Activated CD4-positive, alpha-beta T cell treated with anti-CD3 and anti-CD28 coated beads, Interleukin-2, amount 10 ng/mL, durations not matched to agents 7 days and 5 days (primary cell): ENCODE data around the gene STAB1. TPM values are rescaled to one million over a fixed set of nuclear protein-coding genes. Genes with fewer than 3 reads are reported as not detected.

Experiments
- CTCF ChIA-PET: fragments of 350-600 bp; sonication (Branson Sonifier 250); formaldehyde crosslinking; loops from one replicate; lab custom pipeline; 2021; ENCODE audit warnings: antibody characterized with exemption; lab: Charles Lee
- POLR2A ChIA-PET: fragments of 350-600 bp; sonication (Branson Sonifier 250); formaldehyde crosslinking; loops from one replicate; lab custom pipeline; 2021; ENCODE audit warnings: antibody characterized with exemption; lab: Charles Lee
- DNase-seq: peaks from one replicate; pipeline ENCODE4 v3.0.0-alpha.2; 2020
- H3K27ac Mint-ChIP-seq: one replicate; pipeline ENCODE4 v1.8.0; 2021; ENCODE audit warnings: mild to moderate bottlenecking, moderate library complexity, mixed read lengths
- H3K27me3 Mint-ChIP-seq: one replicate; pipeline ENCODE4 v1.8.0; 2021; ENCODE audit warnings: mixed read lengths
- H3K36me3 Mint-ChIP-seq: one replicate; pipeline ENCODE4 v1.8.0; 2021; ENCODE audit warnings: low read depth, mixed read lengths
- H3K4me1 Mint-ChIP-seq: one replicate; pipeline ENCODE4 v1.8.0; 2021; ENCODE audit warnings: mixed read lengths
- H3K4me3 Mint-ChIP-seq: one replicate; pipeline ENCODE4 v1.8.0; 2021; ENCODE audit warnings: mild to moderate bottlenecking, moderate library complexity, mixed read lengths
- H3K9me3 Mint-ChIP-seq: one replicate; pipeline ENCODE4 v1.8.0; 2021; ENCODE audit warnings: mixed read lengths
- total RNA-seq, 2 experiments: library from RNA; stranded (reverse); gene quantifications; one replicate each; pipeline ENCODE4 v1.2.3, GENCODE V29; 2021

The STAB1 gene
- total RNA-seq, 2 experiments from 2014 or later = 0.02 to 0.15 TPM

DNA sequence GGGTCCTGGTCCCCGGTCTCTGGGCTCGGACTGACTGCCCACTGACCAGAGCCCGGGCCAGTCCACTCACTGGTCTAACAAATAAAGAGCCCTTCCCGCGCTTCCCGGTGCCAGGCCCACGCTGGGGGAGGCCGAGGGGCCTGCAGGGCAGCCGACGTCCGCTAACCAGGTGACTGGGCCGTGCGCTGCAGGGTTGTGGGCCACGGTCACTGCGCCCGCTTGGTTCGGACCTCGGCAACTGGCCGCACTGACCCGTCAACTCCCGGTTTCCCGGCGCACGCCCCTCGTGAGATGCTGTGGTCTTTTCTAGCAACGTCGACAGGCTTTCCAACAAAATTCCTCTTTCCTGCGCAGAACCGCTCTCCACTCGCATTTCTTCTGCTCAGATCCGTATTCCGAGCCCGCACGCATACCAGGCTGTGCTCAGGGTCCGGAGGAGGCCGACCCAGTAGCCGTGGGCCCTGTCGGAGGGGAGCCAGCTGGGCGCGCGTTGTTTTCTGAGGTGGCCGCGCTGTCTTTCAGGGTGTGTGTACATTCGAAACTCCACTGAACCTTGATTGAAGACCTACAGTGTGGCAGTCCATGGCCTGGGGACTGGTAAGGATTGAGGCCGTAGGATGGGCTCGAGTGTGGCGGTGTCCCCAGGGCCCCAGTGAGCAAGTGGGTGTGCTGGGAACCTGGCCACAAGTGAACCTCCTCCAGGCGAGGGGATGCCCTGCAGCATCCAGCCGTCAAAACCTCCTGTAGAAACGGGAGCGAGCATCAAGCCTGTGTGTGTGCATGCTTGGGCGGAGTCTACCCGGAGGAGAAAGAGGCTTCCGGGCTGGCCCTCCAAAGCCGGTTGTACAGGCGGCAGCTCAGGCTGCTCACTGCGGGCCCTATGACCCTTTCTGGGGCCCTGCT lies 39.4 kb downstream of the STAB1 start:
- peak; percentile 5 for DNase-seq
- Mint-ChIP-seq H3K36me3 (peaks cover 20% of the 10 kb centered on the region), H3K4me1 (peaks cover 41% of the 10 kb centered on the region), H3K4me3 (peak overlapping the region; percentile 75), H3K27me3 (no peaks in the 10 kb centered on the region), H3K9me3 (no peaks in the 10 kb centered on the region), H3K27ac (peak overlapping the region; percentile 77)
- ChIA-PET POLR2A (no interaction called here), CTCF (no interaction called here)

DNA sequence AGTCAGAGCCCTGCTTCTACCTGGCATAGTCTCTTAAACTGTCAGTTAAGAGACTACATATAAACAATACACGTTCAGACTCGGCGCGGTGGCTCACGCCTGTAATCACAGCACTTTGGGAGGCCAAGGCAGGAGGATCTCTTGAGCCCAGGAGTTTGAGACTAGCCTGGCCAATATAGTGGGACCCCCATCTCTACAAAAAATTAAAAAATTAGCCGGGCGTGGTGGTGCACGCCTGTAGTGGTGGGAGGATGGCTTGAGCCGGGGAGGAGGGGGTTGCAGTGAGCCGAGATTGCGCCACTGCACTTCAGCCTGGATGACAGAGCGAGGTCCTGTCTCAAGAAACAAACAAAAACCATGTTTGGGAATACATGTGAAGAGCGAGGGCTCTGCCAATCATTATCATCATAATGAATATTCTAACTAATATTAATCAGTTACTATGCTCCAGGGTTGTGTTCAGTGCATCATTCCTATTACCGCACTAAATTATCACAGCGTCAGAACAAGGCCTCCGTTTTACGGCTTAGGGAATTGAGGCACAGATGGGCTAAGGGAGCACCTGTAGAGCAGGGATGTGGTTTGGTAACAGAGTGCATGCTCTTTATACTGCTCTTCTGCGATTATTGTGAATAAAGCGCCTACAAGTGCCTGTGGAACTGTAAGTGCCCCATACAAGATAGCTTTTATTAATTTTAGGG lies 40.4 kb downstream of the STAB1 start:
- peaks cover 22% of the 10 kb centered on the region for H3K36me3 Mint-ChIP-seq
- peak overlapping the region; percentile 77 for H3K27ac Mint-ChIP-seq
- ChIA-PET POLR2A (interaction anchor here (0.5 kb wide), 1 partner anchor 743 kb away, joined by 4 read pairs; no protein-coding TSS in a partner anchor), CTCF (interaction anchor here (0.8 to 1.0 kb wide), 2 partner anchors 9 to 16 kb away, joined by 3 to 5 read pairs; no protein-coding TSS in a partner anchor)
- H3K27me3 Mint-ChIP-seq = no peaks in the 10 kb centered on the region
- peak; percentile 7 for DNase-seq
- peaks cover 47% of the 10 kb centered on the region for H3K4me1 Mint-ChIP-seq
- H3K4me3 Mint-ChIP-seq = peak overlapping the region; percentile 94
- H3K9me3 Mint-ChIP-seq = no peaks in the 10 kb centered on the region

DNA sequence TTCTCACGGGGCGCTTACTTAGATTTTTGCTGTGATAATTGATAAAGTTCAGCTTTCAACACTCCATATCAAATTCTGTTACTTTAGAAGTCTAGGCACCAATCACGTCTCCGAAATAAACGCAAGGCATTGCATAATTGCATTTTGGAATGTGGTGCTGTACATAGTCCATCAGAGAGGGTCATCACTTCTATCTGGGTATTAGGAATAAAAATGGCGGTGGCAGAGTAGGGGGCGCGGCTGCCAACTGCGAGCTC lies 40.9 kb downstream of the STAB1 start:
- Mint-ChIP-seq H3K9me3 (no peaks in the 10 kb centered on the region), H3K27ac (peak overlapping the region; percentile 51), H3K4me1 (peaks cover 48% of the 10 kb centered on the region), H3K4me3 (peak overlapping the region; percentile 94), H3K27me3 (no peaks in the 10 kb centered on the region), H3K36me3 (peaks cover 26% of the 10 kb centered on the region)
- ChIA-PET POLR2A (interaction anchor here (0.5 kb wide), 1 partner anchor 742 kb away, joined by 4 read pairs; no protein-coding TSS in a partner anchor), CTCF (interaction anchor here (0.8 to 1.0 kb wide), 2 partner anchors 9 to 16 kb away, joined by 3 to 5 read pairs; no protein-coding TSS in a partner anchor)
- no peak for DNase-seq

DNA sequence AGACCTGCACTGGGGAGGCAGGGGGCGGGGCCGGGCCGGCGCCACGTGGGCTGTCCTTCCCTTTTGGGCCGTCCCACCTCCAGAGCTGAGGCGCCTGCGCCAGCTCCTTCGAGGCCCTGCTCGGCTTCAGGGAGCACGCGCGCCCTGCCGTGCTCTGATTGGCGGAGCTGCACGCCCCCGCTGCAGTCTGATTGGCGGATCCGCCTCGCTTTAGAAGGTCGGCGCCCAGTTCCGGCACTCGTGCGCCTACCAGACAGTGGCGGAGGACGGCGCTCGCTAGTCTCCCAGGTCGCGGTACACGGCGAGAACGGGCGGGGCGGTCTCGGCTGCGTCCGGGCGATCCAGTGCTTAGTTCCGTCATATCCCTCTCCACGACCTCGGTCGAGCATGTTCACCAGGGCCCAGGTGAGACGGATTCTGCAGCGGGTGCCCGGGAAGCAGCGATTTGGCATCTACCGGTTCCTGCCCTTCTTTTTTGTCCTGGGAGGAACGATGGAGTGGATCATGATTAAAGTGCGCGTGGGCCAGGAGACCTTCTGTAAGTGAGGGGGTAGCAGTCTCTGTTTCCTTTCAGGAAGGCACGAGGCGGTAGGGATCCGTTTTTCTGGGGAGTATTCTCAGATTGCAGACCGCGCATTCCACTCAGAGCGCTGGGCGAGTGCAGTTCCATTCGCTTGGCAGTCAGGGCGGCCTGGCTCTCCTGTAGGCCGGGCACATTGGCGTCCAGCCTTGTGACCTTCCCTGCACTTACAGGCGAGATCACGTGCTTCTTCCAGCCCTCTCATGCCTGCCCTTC lies 41.4 kb downstream of the STAB1 start, which contains the start of gene UQCC5:
TSS of gene UQCC5 (plus strand) at position 237 of the 796 bp plus-strand sequence. CDS start at position 388, 151 bp downstream.
- H3K4me1 Mint-ChIP-seq = peaks cover 51% of the 10 kb centered on the region
- peak within 1 kb of the TSS; percentile 94 for H3K4me3 Mint-ChIP-seq
- no peaks in the 10 kb centered on the region for H3K27me3 Mint-ChIP-seq
- peak within 1 kb of the TSS; percentile 97 for H3K27ac Mint-ChIP-seq
- peaks cover 31% of the 10 kb centered on the region for H3K36me3 Mint-ChIP-seq
- CTCF ChIA-PET = interaction anchor here (0.8 to 1.0 kb wide), 2 partner anchors 8 to 15 kb away, joined by 3 to 5 read pairs; no protein-coding TSS in a partner anchor
- DNase-seq = peak; percentile 98
- no peaks in the 10 kb centered on the region for H3K9me3 Mint-ChIP-seq
- POLR2A ChIA-PET = interaction anchor here (0.5 to 0.6 kb wide), 2 partner anchors 34 to 742 kb away, joined by 3 to 4 read pairs; no protein-coding TSS in a partner anchor

DNA sequence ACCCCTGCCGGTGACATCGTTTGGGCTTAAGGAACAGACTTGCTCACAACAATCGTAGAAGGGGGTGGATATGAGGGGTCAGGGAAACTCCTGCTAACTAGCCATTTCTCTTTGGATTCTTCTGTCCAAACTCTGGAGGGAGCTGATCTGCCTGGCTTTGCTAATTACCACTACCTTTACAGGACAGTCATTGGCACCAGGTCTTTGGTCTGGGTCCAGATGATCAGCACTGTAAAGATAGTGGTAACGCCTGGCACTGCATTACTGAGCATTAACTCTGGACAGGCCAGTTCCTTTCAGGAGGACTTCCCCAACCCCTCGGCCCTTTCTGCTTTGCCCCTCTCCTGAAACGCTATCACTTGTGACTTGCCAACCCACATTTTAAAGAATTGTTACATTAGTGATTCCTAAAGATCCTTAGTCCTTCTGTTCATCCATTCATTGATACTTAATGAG lies 42.1 kb downstream of the STAB1 start:
- no peak for DNase-seq
- peaks cover 51% of the 10 kb centered on the region for H3K4me1 Mint-ChIP-seq
- peaks cover 32% of the 10 kb centered on the region for H3K36me3 Mint-ChIP-seq
- H3K9me3 Mint-ChIP-seq = no peaks in the 10 kb centered on the region
- CTCF ChIA-PET = interaction anchor here (1.6 kb wide), 1 partner anchor 10 kb away, joined by 3 read pairs; no protein-coding TSS in a partner anchor
- POLR2A ChIA-PET = interaction anchor here (0.6 kb wide), 1 partner anchor 33 kb away, joined by 3 read pairs; no protein-coding TSS in a partner anchor
- peak overlapping the region; percentile 97 for H3K27ac Mint-ChIP-seq
- H3K27me3 Mint-ChIP-seq = no peaks in the 10 kb centered on the region
- H3K4me3 Mint-ChIP-seq = peak overlapping the region; percentile 94

DNA sequence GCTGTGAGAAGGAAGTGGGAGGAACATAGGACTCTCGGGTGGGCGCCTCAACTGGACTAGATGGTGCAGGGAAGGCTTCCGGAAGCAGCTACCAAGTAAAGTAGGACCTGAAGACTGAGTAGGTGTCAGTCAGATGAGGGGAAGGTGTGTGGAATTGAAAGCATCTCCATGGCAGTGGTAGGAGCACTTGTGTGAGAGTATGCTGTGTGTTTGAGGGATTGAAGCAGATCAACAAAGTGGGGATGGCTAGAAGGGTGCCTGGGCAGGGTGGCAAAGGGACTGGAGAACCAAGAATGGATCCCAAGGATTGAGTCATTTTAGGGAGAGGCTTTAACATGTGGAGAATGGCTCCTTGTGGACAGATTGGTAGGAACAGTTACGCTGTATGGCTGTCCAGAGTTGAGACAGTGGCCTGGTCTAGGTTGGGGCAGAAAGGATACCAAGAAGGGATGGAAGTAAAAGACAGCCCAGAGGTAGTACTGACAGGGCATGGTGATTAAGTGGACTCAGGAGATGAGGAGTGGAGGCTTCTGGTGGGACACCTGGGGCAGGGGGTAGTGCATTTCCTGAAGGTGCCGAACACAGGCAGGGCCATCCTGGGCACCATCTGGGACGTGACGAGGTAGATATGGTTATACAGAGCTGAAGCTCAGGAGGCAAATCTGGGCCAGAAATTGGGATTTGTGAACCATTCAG lies 42.7 kb downstream of the STAB1 start:
- peaks cover 32% of the 10 kb centered on the region for H3K36me3 Mint-ChIP-seq
- peak overlapping the region; percentile 94 for H3K4me3 Mint-ChIP-seq
- peak overlapping the region; percentile 97 for H3K27ac Mint-ChIP-seq
- DNase-seq = no peak
- no peaks in the 10 kb centered on the region for H3K27me3 Mint-ChIP-seq
- POLR2A ChIA-PET = interaction anchor here (0.6 kb wide), 1 partner anchor 32 kb away, joined by 3 read pairs; no protein-coding TSS in a partner anchor
- H3K4me1 Mint-ChIP-seq = peaks cover 47% of the 10 kb centered on the region
- CTCF ChIA-PET = interaction anchor here (1.6 kb wide), 1 partner anchor 9 kb away, joined by 3 read pairs; no protein-coding TSS in a partner anchor
- no peaks in the 10 kb centered on the region for H3K9me3 Mint-ChIP-seq

DNA sequence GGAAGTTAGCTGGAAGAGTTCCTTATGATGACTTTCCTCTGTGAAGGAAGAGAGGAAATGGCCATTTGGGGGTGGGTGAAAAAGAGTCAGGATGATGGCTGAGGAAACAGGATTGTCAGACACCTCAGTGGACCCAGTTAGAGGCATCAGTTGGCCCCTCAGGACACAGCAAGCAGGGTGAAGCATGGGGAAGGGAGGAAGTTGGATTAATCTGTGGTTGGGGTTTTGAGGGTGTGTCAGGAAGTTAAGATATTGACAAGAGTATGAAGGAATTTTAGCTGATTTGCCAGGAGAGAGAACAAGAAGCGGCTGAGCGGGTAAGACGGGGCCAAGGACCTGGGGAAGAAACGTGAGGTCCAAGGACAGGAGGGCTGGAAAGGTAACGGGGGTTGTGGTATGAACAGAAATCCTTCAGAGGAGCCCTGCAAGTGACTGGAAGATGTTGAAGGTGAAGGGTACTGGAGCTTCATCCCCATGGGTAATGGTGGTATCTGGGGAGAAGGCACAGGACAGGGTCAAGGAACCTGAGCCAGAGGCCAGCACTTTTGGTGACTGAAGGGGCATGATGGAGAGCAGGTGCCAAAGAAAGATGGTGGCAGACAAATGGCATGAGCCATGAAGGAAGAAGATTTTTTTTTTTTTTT lies 44.0 kb downstream of the STAB1 start:
- DNase-seq = no peak
- peaks cover 47% of the 10 kb centered on the region for H3K4me1 Mint-ChIP-seq
- H3K36me3 Mint-ChIP-seq = peaks cover 32% of the 10 kb centered on the region
- H3K27me3 Mint-ChIP-seq = no peaks in the 10 kb centered on the region
- ChIA-PET POLR2A (no interaction called here), CTCF (interaction anchor here (0.7 kb wide), 1 partner anchor 92 kb away, joined by 3 read pairs; no protein-coding TSS in a partner anchor)
- H3K27ac Mint-ChIP-seq = peak overlapping the region; percentile 78
- peak overlapping the region; percentile 23 for H3K4me3 Mint-ChIP-seq
- no peaks in the 10 kb centered on the region for H3K9me3 Mint-ChIP-seq

DNA sequence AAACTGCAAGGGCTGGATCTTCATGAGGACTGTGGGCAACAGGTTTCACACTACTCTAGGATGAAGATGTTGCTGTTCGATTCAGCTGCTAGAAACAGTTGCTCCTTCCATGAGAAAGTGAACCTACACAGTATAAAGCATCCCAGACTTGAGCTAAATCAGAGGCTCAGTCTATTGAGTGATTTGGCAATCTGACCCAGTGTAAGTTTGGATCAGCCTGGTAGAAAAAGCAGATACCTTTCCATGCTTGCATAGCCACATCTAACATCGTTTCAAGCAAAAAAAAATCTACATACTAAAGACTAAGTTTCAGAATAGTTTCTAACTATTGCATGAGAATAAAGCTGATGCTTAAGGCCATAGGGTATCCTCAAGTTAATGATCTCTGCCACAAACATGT lies 45.9 kb downstream of the STAB1 start:
- H3K36me3 Mint-ChIP-seq = peaks cover 36% of the 10 kb centered on the region
- POLR2A ChIA-PET = no interaction called here

DNA sequence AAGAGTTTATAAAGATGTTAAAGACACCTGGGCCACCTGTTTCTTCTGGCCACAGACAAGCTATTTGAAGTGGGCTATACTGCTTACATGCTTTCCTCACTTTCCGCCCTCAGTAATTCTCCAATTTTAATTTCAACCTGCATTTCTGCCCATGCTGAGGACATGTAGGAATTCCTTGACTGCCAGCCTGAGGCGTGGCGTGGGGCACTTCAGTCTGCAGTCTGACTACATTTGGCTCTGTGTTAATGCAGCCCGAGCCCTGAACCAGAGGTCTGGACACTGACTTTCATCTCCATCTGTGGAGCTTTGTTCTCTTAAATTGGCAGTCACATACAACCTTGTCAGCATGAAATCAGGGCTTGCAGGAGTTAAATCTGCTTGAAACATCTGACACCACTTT lies 49.8 kb downstream of the STAB1 start:
- ChIA-PET POLR2A (no interaction called here), CTCF (interaction anchor here (1.0 kb wide), 1 partner anchor 9 kb away, joined by 3 read pairs; the partner anchor contains the start of gene UQCC5)
- no peak for DNase-seq
- no peaks in the 10 kb centered on the region for H3K9me3 Mint-ChIP-seq
- H3K27me3 Mint-ChIP-seq = no peaks in the 10 kb centered on the region
- H3K36me3 Mint-ChIP-seq = peaks cover 31% of the 10 kb centered on the region
- peaks cover 21% of the 10 kb centered on the region for H3K4me1 Mint-ChIP-seq
- H3K27ac Mint-ChIP-seq = no peak overlapping the region
- H3K4me3 Mint-ChIP-seq = no peak overlapping the region

More for the DNA sequence above, 45.9 kb downstream of the STAB1 start:
- H3K4me3 Mint-ChIP-seq = no peak overlapping the region
- no peaks in the 10 kb centered on the region for H3K27me3 Mint-ChIP-seq
- H3K9me3 Mint-ChIP-seq = no peaks in the 10 kb centered on the region
- CTCF ChIA-PET = no interaction called here
- DNase-seq = no peak
- peaks cover 35% of the 10 kb centered on the region for H3K4me1 Mint-ChIP-seq
- H3K27ac Mint-ChIP-seq = no peak overlapping the region

DNA sequence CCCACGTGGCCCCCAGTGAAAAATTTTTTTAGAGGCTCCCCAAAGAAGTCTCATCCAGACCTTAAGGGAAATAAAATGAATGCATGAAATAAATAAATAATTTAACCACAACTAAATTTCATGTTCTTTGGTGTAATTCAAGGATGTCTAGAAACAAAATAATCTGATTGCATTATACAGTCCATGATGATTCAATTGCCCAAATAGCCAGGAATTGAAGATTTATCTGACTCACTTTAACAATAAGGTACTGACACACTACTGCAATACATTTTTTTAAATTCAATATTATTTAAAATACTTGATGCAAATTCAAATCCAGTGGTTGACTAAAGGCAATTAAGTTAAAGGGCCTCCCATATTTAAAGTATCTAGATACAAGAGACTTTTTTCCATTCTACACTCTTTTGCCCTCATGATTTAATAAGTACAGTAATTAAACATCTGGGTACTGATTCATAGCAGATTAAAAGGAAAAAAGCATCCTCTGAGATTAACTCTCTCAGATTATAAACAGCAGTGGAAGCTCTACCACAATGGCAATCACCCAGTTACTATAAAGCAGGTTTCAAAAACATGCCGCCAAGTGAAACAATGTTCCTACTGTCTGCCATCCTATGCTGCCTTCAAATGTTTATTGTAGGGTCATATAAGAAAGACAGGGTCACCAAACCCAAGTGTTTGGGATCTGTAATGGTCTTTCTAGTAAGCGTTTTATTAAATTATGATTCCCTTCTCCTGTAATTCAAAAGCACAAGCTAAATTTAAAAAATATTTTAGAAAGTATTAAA lies 51.2 kb downstream of the STAB1 start:
- H3K9me3 Mint-ChIP-seq = no peaks in the 10 kb centered on the region
- no peak overlapping the region for H3K4me3 Mint-ChIP-seq
- ChIA-PET POLR2A (no interaction called here), CTCF (interaction anchor here (0.8 to 1.2 kb wide), 2 partner anchors 9 to 12 kb away, joined by 3 read pairs; no protein-coding TSS in a partner anchor)
- peaks cover 26% of the 10 kb centered on the region for H3K36me3 Mint-ChIP-seq
- peaks cover 14% of the 10 kb centered on the region for H3K4me1 Mint-ChIP-seq
- no peak for DNase-seq
- H3K27me3 Mint-ChIP-seq = no peaks in the 10 kb centered on the region
- no peak overlapping the region for H3K27ac Mint-ChIP-seq
